ENCODE results near the gene RBM19.

RBM19 gene

GRCh38 chr12:113931517-113931916, 34.6 kb downstream of the RBM19 start:
- no peak for DNase-seq (ENCODE audit: low read depth)

- no peak for DNase-seq (ENCODE audit: low read depth)
Measured at GRCh38 chr12:113930249-113930648, 35.9 kb downstream of the RBM19 start.

GRCh38 chr12:113929312-113929989, 36.7 kb downstream of the RBM19 start:
- no peak for DNase-seq (ENCODE audit: low read depth)

GRCh38 chr12:113926788-113927187, 39.3 kb downstream of the RBM19 start:
- no peak for DNase-seq (ENCODE audit: low read depth)

GRCh38 chr12:113924341-113924740, 41.8 kb downstream of the RBM19 start:
- no peak for DNase-seq (ENCODE audit: low read depth)

- no peak for DNase-seq (ENCODE audit: low read depth)
Measured at GRCh38 chr12:113923251-113923650, 42.9 kb downstream of the RBM19 start.

GRCh38 chr12:113921430-113921829, 44.7 kb downstream of the RBM19 start:
- no peak for DNase-seq (ENCODE audit: low read depth)

- no peak for DNase-seq (ENCODE audit: low read depth)
Measured at GRCh38 chr12:113919791-113920190, 46.3 kb downstream of the RBM19 start.

- DNase-seq (ENCODE audit: low read depth): no peak
Measured at GRCh38 chr12:113918306-113918705, 47.8 kb downstream of the RBM19 start.

GRCh38 chr12:113917393-113917792, 48.7 kb downstream of the RBM19 start:
- DNase-seq (ENCODE audit: low read depth): no peak

- no peak for DNase-seq (ENCODE audit: low read depth)
Measured at GRCh38 chr12:113914806-113915205, 51.3 kb downstream of the RBM19 start.

GRCh38 chr12:113914176-113914575, 51.9 kb downstream of the RBM19 start:
- DNase-seq (ENCODE audit: low read depth): no peak

- no peak for DNase-seq (ENCODE audit: low read depth)
Measured at GRCh38 chr12:113912760-113913329, 53.3 kb downstream of the RBM19 start.

- DNase-seq (ENCODE audit: low read depth): no peak
Measured at GRCh38 chr12:113911971-113912759, 54.0 kb downstream of the RBM19 start.

GRCh38 chr12:113910751-113911272, 55.3 kb downstream of the RBM19 start:
- DNase-seq (ENCODE audit: low read depth): no peak

- DNase-seq (ENCODE audit: low read depth): no peak
Measured at GRCh38 chr12:113909776-113910420, 56.2 kb downstream of the RBM19 start.

- DNase-seq (ENCODE audit: low read depth): no peak
Measured at GRCh38 chr12:113908584-113909100, 57.5 kb downstream of the RBM19 start.

- DNase-seq (ENCODE audit: low read depth): no peak
Measured at GRCh38 chr12:113907446-113908180, 58.5 kb downstream of the RBM19 start.

GRCh38 chr12:113906411-113907200, 59.5 kb downstream of the RBM19 start:
- DNase-seq (ENCODE audit: low read depth): no peak

GRCh38 chr12:113905829-113906228, 60.3 kb downstream of the RBM19 start:
- no peak for DNase-seq (ENCODE audit: low read depth)

GRCh38 chr12:113903381-113903863, 62.7 kb downstream of the RBM19 start:
- DNase-seq (ENCODE audit: low read depth): no peak

All from stromal cell of bone marrow (primary cell).